HEK293 (cell line): ENCODE measurements around the gene NFKB1.

Source experiments
- CTCF ChIA-PET: fragments of 350-600 bp; formaldehyde crosslinking; extraction: SDS; loops from one replicate; lab custom pipeline; 2021; ENCODE audit warnings: antibody characterized with exemption; lab: Yijun Ruan, JAX
- POLR2A ChIA-PET: fragments of 300-600 bp; formaldehyde crosslinking; extraction: SDS; loops from one replicate; lab custom pipeline; 2020; ENCODE audit warnings: antibody characterized with exemption, inconsistent platforms; lab: Yijun Ruan, JAX
- H3K27ac ChIP-seq: fragments of 200-500 bp; sonication (Bioruptor generic); 2 replicates; pipeline ENCODE4 v1.5.1; 2014; ENCODE audit warnings: low read depth, low read length, control low read depth, inconsistent platforms; ENCODE audit errors: extremely low read depth
- H3K36me3 ChIP-seq, 2 experiments: fragments of 200-500 bp in 1 of 2; sonication (Bioruptor generic) in 1 of 2; 1 replicate in 1 of 2; 2 replicates in 1 of 2; pipeline ENCODE4 v1.5.1; 2014 to 2017; ENCODE audit warnings: inconsistent platforms in 2 of 2, low read length in 2 of 2; ENCODE audit not compliant: control insufficient read depth in 2 of 2, insufficient read depth in 1 of 2
- H3K4me1 ChIP-seq: fragments of 200-500 bp; sonication (Bioruptor generic); 2 replicates; pipeline ENCODE4 v1.5.1; 2014; ENCODE audit warnings: mild to moderate bottlenecking, low read length, inconsistent platforms; ENCODE audit not compliant: control insufficient read depth, insufficient read depth
- H3K4me3 ChIP-seq: 2 replicates; pipeline ENCODE4 v1.5.1; 2011; ENCODE audit warnings: low read depth, mild to moderate bottlenecking, control low read depth, low read length, moderate library complexity
- H3K9me3 ChIP-seq: fragments of 200-500 bp; sonication (Bioruptor generic); 2 replicates; pipeline ENCODE4 v1.5.1; 2014; ENCODE audit warnings: low read depth, low read length, inconsistent platforms; ENCODE audit not compliant: control insufficient read depth, insufficient read depth
- BCL11A ChIP-seq: fragments of 450-650 bp; formaldehyde crosslinking; IDR thresholded peaks from 2 replicates; pipeline ENCODE4 v1.5.1; 2016; ENCODE audit warnings: low read depth, missing biosample characterization, missing genetic modification characterization
- IKZF3 ChIP-seq: fragments of 450-650 bp; IDR thresholded peaks from 2 replicates; pipeline ENCODE4 v1.5.0; 2018; ENCODE audit warnings: missing biosample characterization, mild to moderate bottlenecking, missing genetic modification characterization, moderate library complexity
- RBAK ChIP-seq: fragments of 450-650 bp; formaldehyde crosslinking; IDR thresholded peaks from 2 replicates; pipeline ENCODE4 v1.5.1; 2016; ENCODE audit warnings: missing biosample characterization, missing genetic modification characterization
- TSHZ1 ChIP-seq: fragments of 450-650 bp; formaldehyde crosslinking; IDR thresholded peaks from 2 replicates; pipeline ENCODE4 v1.5.1; 2016; ENCODE audit warnings: missing biosample characterization, missing genetic modification characterization, borderline replicate concordance
- WT1 ChIP-seq: fragments of 450-650 bp; formaldehyde crosslinking; IDR thresholded peaks from 2 replicates; pipeline ENCODE4 v1.5.1; 2016; ENCODE audit warnings: missing biosample characterization, missing genetic modification characterization
- ZBTB7A ChIP-seq: fragments of 450-650 bp; formaldehyde crosslinking; IDR thresholded peaks from 2 replicates; pipeline ENCODE4 v1.5.1; 2016; ENCODE audit warnings: low read depth, missing biosample characterization, missing genetic modification characterization
- ZBTB8A ChIP-seq: fragments of 450-650 bp; formaldehyde crosslinking; IDR thresholded peaks from 2 replicates; pipeline ENCODE4 v1.5.1; 2016; ENCODE audit warnings: missing biosample characterization, missing genetic modification characterization
- ZEB2 ChIP-seq: fragments of 450-650 bp; formaldehyde crosslinking; IDR thresholded peaks from 2 replicates; pipeline ENCODE4 v1.5.1; 2016; ENCODE audit warnings: missing biosample characterization, missing genetic modification characterization
- ZNF121 ChIP-seq: fragments of 450-650 bp; formaldehyde crosslinking; IDR thresholded peaks from 2 replicates; pipeline ENCODE4 v1.5.1; 2016; ENCODE audit warnings: missing biosample characterization, missing genetic modification characterization
- ZNF133 ChIP-seq: fragments of 450-650 bp; formaldehyde crosslinking; IDR thresholded peaks from 2 replicates; pipeline ENCODE4 v1.5.1; 2016; ENCODE audit warnings: missing biosample characterization, missing genetic modification characterization
- ZNF18 ChIP-seq: fragments of 450-650 bp; formaldehyde crosslinking; IDR thresholded peaks from 2 replicates; pipeline ENCODE4 v1.5.1; 2016; ENCODE audit warnings: missing biosample characterization, missing genetic modification characterization
- ZNF221 ChIP-seq: fragments of 450-650 bp; formaldehyde crosslinking; IDR thresholded peaks from 2 replicates; pipeline ENCODE4 v1.5.1; 2017; ENCODE audit warnings: missing biosample characterization, missing genetic modification characterization, borderline replicate concordance
- ZNF274 ChIP-seq, 2 experiments: fragments of 200-500 bp in 1 of 2; fragments of 450-650 bp in 1 of 2; sonication (Bioruptor generic) in 1 of 2; formaldehyde crosslinking in 1 of 2; IDR thresholded peaks; 2 replicates each; pipeline versions ENCODE4 v1.5.1 to v1.6.1; 2014 to 2016; ENCODE audit warnings: borderline replicate concordance in 1 of 2, inconsistent platforms in 1 of 2, low read length in 1 of 2, missing biosample characterization in 1 of 2, missing genetic modification characterization in 1 of 2
- ZNF311 ChIP-seq: fragments of 450-650 bp; formaldehyde crosslinking; IDR thresholded peaks from 2 replicates; pipeline ENCODE4 v1.5.1; 2017; ENCODE audit warnings: missing biosample characterization, missing genetic modification characterization, borderline replicate concordance
- ZNF341 ChIP-seq: fragments of 450-650 bp; formaldehyde crosslinking; IDR thresholded peaks from 2 replicates; pipeline ENCODE4; 2016; ENCODE audit warnings: low read depth, missing biosample characterization, missing genetic modification characterization
- ZNF501 ChIP-seq: fragments of 450-650 bp; formaldehyde crosslinking; IDR thresholded peaks from 2 replicates; pipeline ENCODE4 v1.5.1; 2016; ENCODE audit warnings: missing biosample characterization, missing genetic modification characterization
- ZNF521 ChIP-seq: fragments of 450-650 bp; formaldehyde crosslinking; IDR thresholded peaks from 2 replicates; pipeline ENCODE4 v1.5.1; 2017; ENCODE audit warnings: missing biosample characterization, mild to moderate bottlenecking, missing genetic modification characterization
- ZNF596 ChIP-seq: fragments of 450-650 bp; IDR thresholded peaks from 2 replicates; pipeline ENCODE4 v1.5.0; 2018; ENCODE audit warnings: missing biosample characterization, mild to moderate bottlenecking, missing genetic modification characterization, moderate library complexity
- ZNF610 ChIP-seq: fragments of 450-650 bp; formaldehyde crosslinking; IDR thresholded peaks from 2 replicates; pipeline ENCODE4 v1.5.1; 2016; ENCODE audit warnings: missing biosample characterization, missing genetic modification characterization, borderline replicate concordance
- ZNF707 ChIP-seq: fragments of 450-650 bp; formaldehyde crosslinking; IDR thresholded peaks from 2 replicates; pipeline ENCODE4 v1.5.1; 2016; ENCODE audit warnings: missing biosample characterization, missing genetic modification characterization
- ZSCAN18 ChIP-seq: fragments of 450-650 bp; formaldehyde crosslinking; IDR thresholded peaks from 2 replicates; pipeline ENCODE4 v1.5.1; 2016; ENCODE audit warnings: missing biosample characterization, missing genetic modification characterization

NFKB1 gene

GRCh38 chr4:102514298-102514964, 13.3 kb downstream of the NFKB1 start:
- TF ChIP-seq ZEB2 (tag by site-specific recombination), result no peak
- no peak for TF ChIP-seq ZNF311 (tag by site-specific recombination)
- TF ChIP-seq ZNF501, result no peak
- TF ChIP-seq ZNF221 (tag by site-specific recombination), result no peak
- no peak for TF ChIP-seq IKZF3 (tag by site-specific recombination)
- no peak for TF ChIP-seq ZNF610 (tag by site-specific recombination)
- Histone ChIP-seq H3K9me3 (no peaks in the 10 kb centered on the region), H3K4me3 (no peak overlapping the region), H3K36me3 (no peaks in the 10 kb centered on the region), H3K27ac (no peak overlapping the region), H3K4me1 (no peaks in the 10 kb centered on the region)
- POLR2A ChIA-PET, result no interaction called here
- CTCF ChIA-PET, result no interaction called here

GRCh38 chr4:102517753-102518152, 16.6 kb downstream of the NFKB1 start:
- ChIA-PET POLR2A (no interaction called here), CTCF (no interaction called here)
- no peak for TF ChIP-seq BCL11A (tag by site-specific recombination)
- TF ChIP-seq ZNF133, result no peak
- no peak for TF ChIP-seq ZNF121 (tag by site-specific recombination)
- TF ChIP-seq TSHZ1 (tag by site-specific recombination), result no peak
- no peak for TF ChIP-seq ZNF596 (tag by site-specific recombination)
- no peak for TF ChIP-seq ZNF707 (tag by site-specific recombination)
- TF ChIP-seq ZSCAN18 (tag by site-specific recombination), result no peak
- TF ChIP-seq WT1, result no peak
- TF ChIP-seq ZNF521 (tag by site-specific recombination), result no peak
- no peak for TF ChIP-seq ZNF18 (tag by site-specific recombination)
- TF ChIP-seq ZBTB8A, result no peak
- no peak for TF ChIP-seq ZBTB7A (tag by site-specific recombination)
- TF ChIP-seq RBAK (tag by site-specific recombination), result no peak
- TF ChIP-seq ZNF341 (tag by site-specific recombination), result no peak
- TF ChIP-seq ZNF274 (IDR thresholded peaks at IDR 0.05; ENCODE audit: low read length), result no peak
- no peak for TF ChIP-seq ZNF274 (tag by site-specific recombination; IDR thresholded peaks at IDR 0.05; ENCODE audit: borderline replicate concordance)
- no peaks in the 10 kb centered on the region for H3K36me3 ChIP-seq
- H3K4me3 ChIP-seq, result no peak overlapping the region
- H3K9me3 ChIP-seq, result no peaks in the 10 kb centered on the region
- no peaks in the 10 kb centered on the region for H3K4me1 ChIP-seq
- no peak overlapping the region for H3K27ac ChIP-seq
